HepG2 (cell line): ENCODE measurements around the gene INHBC. TPM values are rescaled to one million over a fixed set of nuclear protein-coding genes. Genes with fewer than 3 reads are reported as not detected.

Experiments used
- ATF6 ChIP-seq: sonication (generic); formaldehyde crosslinking; conservative IDR thresholded peaks from 2 replicates; pipeline ENCODE4 v1.4.0; 2020; ENCODE audit warnings: missing genetic modification reagents
- CSRNP2 ChIP-seq: sonication (generic); formaldehyde crosslinking; conservative IDR thresholded peaks from 2 replicates; pipeline ENCODE4 v1.8.0; 2022; ENCODE audit warnings: low read depth, missing genetic modification reagents
- LCORL ChIP-seq, 2 experiments: fragments of 450-650 bp in 1 of 2; sonication (generic) in 1 of 2; formaldehyde crosslinking in 1 of 2; IDR thresholded peaks; 2 replicates each; pipeline versions ENCODE4 v1.5.0 to v1.6.1; 2017 to 2020; ENCODE audit warnings: antibody characterized with exemption in 1 of 2, missing genetic modification reagents in 1 of 2
- MEIS1 ChIP-seq: sonication (generic); formaldehyde crosslinking; IDR thresholded peaks from 2 replicates; pipeline ENCODE4 v1.9.0; 2021; ENCODE audit warnings: mild to moderate bottlenecking, missing genetic modification reagents, moderate library complexity, borderline replicate concordance
- NCOA1 ChIP-seq: sonication (generic); formaldehyde crosslinking; IDR thresholded peaks from 2 replicates; pipeline ENCODE4 v1.9.0; 2021; ENCODE audit warnings: missing genetic modification reagents
- NPAS2 ChIP-seq: sonication (generic); formaldehyde crosslinking; IDR thresholded peaks from 2 replicates; pipeline ENCODE4 v1.8.0; 2022; ENCODE audit warnings: mild to moderate bottlenecking, missing genetic modification reagents, borderline replicate concordance
- RFXAP ChIP-seq: sonication (generic); formaldehyde crosslinking; IDR thresholded peaks from 2 replicates; pipeline ENCODE4 v1.4.0; 2020; ENCODE audit warnings: missing genetic modification reagents, borderline replicate concordance
- ZMYM4 ChIP-seq: sonication (generic); formaldehyde crosslinking; IDR thresholded peaks from 2 replicates; pipeline ENCODE4 v1.8.1; 2023; ENCODE audit warnings: mild to moderate bottlenecking, missing genetic modification reagents
- ZNF12 ChIP-seq: sonication (generic); formaldehyde crosslinking; IDR thresholded peaks from 2 replicates; pipeline ENCODE4 v1.5.0; 2020; ENCODE audit warnings: missing genetic modification reagents
- ZNF143 ChIP-seq: sonication (generic); formaldehyde crosslinking; IDR thresholded peaks from 2 replicates; pipeline ENCODE4 v1.4.0; 2020; ENCODE audit warnings: missing genetic modification reagents
- ZNF180 ChIP-seq: sonication (generic); formaldehyde crosslinking; IDR thresholded peaks from 2 replicates; pipeline ENCODE4 v1.4.0; 2020; ENCODE audit warnings: low read depth, missing genetic modification reagents, borderline replicate concordance
- ZNF383 ChIP-seq: sonication (generic); formaldehyde crosslinking; IDR thresholded peaks from 2 replicates; pipeline ENCODE4 v1.4.0; 2020; ENCODE audit warnings: missing genetic modification reagents, mild to moderate bottlenecking, borderline replicate concordance
- ZNF574 ChIP-seq: sonication (generic); formaldehyde crosslinking; IDR thresholded peaks from 2 replicates; pipeline ENCODE4 v1.4.0; 2020; ENCODE audit warnings: missing genetic modification reagents
- ZNF816 ChIP-seq: sonication (generic); formaldehyde crosslinking; IDR thresholded peaks from 2 replicates; pipeline ENCODE4 v1.8.0; 2022; ENCODE audit warnings: missing genetic modification reagents, mild to moderate bottlenecking, borderline replicate concordance
- ZXDC ChIP-seq: sonication (generic); formaldehyde crosslinking; IDR thresholded peaks from 2 replicates; pipeline ENCODE4 v1.5.0; 2020; ENCODE audit warnings: mild to moderate bottlenecking, missing genetic modification reagents
- polyA plus RNA-seq, 8 experiments: library from polyadenylated mRNA; depleted of rRNA in 3 of 8; stranded (reverse) in 7 of 8; unstranded in 1 of 8; fragments of >200 nt; fragmentation: Illumina TruSeq in 4 of 8; extraction: Trizol in 4 of 8; gene quantifications; 2 replicates each; pipeline versions ENCODE4 v1.2.1 to v1.2.3, GENCODE V29; 2011 to 2016; ENCODE audit warnings: low read depth in 4 of 8, missing spikeins in 1 of 8, mixed read lengths in 1 of 8; ENCODE audit not compliant: insufficient read depth in 1 of 8
- total RNA-seq, 5 experiments: library from RNA; depleted of rRNA; stranded (reverse); fragments of >200 nt; fragmentation: Illumina TruSeq; extraction: Trizol; gene quantifications; 2 replicates each; pipeline ENCODE4 v1.2.3, GENCODE V29; 2016; ENCODE audit warnings: low read depth in 1 of 5

INHBC gene
- total and polyA plus RNA-seq, 2 of the 13 experiments (the other 11 are each of a cell fraction or from before 2014, with no cell fraction given), result 1.8 to 13.8 TPM

- TF ChIP-seq ZXDC (CRISPR knock-in tag), result no peak
- no peak for TF ChIP-seq ZNF12
- no peak for TF ChIP-seq ZNF816 (CRISPR knock-in tag)
- peak; percentile 71 for TF ChIP-seq ZNF574 (CRISPR knock-in tag)
- no peak; the same call in 1 of the 2 replicates for TF ChIP-seq ATF6 (CRISPR knock-in tag)
- no peak for TF ChIP-seq ZNF180 (CRISPR knock-in tag)
- TF ChIP-seq NPAS2 (CRISPR knock-in tag), result no peak
- no peak for TF ChIP-seq ZNF383 (CRISPR knock-in tag)
- peak; percentile 53; the same call in 1 of the 2 replicates for TF ChIP-seq NCOA1 (CRISPR knock-in tag)
- peak; percentile 3; the same call in 1 of the 2 replicates for TF ChIP-seq ZNF143 (CRISPR knock-in tag)
- TF ChIP-seq RFXAP, result no peak
- peak; percentile 76; the same call in 1 of the 2 replicates for TF ChIP-seq ZMYM4
- TF ChIP-seq CSRNP2 (CRISPR knock-in tag), result no peak
- TF ChIP-seq LCORL (IDR thresholded peaks at IDR 0.05), result no peak
- peak; percentile 96 for TF ChIP-seq LCORL (CRISPR knock-in tag; IDR thresholded peaks at IDR 0.05)
- peak; percentile 96 for TF ChIP-seq MEIS1 (CRISPR knock-in tag)
Measured at GRCh38 chr12:57454566-57455373, 20.2 kb downstream of the INHBC start, which contains the start of gene INHBE (continued).
